Activated T-helper 9 cell treated with anti-CD3 and anti-CD28 coated beads, Interleukin-2, amount 50 U/mL, for 16 hours (primary cell): ENCODE data around the gene ZBTB4.

ENCODE experiments used
- DNase-seq: peaks from one replicate; pipeline ENCODE4 v3.0.0-alpha.2; 2020; ENCODE audit warnings: low read depth

Gene ZBTB4

DNA sequence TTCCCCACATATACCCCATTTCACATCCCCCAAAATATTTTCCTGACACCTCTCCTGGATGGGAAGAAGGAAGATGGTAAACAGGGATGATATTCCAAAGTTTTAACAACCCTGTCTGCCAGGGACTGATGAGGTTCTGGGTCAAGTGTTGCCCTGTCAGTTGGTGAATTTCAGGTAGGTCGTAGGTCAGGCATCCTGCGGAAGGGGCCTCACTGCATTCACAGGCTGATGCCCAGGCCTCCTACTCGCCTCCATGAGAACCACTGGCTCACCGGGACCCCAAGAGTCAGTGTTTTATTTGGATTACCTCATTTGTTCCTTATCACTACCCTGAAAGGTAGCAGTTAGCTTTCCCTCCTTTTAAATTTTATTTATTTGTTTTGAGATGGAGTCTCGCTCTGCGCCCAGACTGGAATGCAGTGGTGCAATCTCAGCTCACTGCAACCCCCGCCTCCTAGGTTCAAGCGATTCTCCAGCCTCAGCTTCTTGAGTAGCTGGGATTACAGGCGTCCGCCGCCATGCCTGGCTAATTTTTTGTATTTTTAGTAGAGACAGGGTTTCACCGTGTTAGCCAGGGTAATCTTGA, 10.5 kb downstream of the ZBTB4 start:
- DNase-seq, result no peak

DNA sequence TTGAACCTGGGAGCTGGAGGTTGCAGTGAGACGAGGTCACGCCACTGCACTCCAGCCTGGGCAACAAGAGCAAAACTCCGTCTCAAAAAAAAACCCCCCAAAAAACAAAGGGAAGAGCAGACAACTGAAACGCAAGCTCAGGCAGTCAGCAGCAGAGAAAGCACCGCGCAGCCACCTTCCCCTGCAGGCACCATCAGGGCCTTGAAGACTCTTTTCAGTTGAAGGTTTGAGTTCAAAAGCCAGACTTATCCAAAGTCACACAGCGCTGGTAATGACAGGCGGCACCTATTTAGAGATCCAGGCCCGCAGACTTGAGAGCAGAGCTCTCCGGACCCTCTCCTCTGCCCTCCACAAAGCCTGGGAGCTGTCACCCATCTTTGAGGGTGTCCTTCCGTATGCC, 11.1 kb downstream of the ZBTB4 start:
- no peak for DNase-seq

DNA sequence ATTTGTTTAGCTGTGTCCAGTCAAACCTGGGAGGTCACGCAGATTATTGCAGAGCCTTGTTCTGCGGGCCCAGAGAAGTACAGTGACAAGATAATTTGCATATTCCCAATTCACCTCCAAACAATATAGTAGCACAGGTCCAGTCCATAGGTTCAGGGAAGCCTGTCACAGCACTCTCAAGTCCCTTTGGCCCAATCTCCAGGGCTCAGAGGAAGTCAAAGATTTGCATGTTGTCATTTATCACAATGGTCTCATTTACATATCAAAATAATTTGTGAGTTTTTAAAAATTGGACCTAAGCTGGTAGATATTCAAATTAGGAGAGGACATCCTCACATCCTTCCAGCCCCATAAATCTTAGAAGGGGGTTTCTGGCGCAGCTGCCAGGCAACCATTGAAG, 11.9 kb downstream of the ZBTB4 start:
- no peak for DNase-seq

DNA sequence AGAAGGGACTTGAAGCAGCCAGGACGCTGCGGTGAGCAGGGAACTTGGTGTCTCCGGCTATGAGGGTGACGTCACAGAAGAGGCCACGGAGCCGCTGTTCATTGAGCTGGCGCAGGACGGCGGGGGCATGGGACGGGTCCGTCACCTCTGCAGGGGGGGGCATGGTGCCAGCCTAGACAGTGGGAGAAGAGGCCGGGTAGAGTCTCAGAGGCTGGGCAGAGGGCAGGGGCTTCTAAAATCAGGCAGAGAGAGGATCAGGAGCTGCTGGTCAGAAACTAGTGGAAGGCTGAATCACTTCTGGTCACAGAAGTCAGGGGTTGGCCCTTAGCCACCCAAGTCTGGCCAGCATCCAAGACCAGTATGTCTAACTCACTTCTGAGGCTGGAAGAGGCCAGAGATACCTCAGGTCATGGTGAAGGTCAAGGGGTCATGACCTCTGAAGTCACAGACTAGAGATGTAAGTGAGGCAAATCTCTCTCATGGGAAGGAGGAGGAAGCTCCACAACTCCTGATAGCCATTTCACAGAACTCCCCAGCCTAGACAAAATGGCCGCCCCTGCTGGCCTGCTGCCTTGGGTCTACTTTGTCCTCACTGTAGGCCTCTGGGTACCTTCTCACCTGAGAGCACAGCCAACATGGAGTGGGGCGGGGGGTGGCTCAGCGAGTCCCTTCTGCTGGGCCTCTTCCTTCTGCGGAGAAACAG, 12.6 kb downstream of the ZBTB4 start:
- no peak for DNase-seq

GRCh38 chr17:7466318-7466638, 13.2 kb downstream of the ZBTB4 start:
- DNase-seq, result no peak

GRCh38 chr17:7465597-7466275, 13.7 kb downstream of the ZBTB4 start:
- DNase-seq, result no peak

DNA sequence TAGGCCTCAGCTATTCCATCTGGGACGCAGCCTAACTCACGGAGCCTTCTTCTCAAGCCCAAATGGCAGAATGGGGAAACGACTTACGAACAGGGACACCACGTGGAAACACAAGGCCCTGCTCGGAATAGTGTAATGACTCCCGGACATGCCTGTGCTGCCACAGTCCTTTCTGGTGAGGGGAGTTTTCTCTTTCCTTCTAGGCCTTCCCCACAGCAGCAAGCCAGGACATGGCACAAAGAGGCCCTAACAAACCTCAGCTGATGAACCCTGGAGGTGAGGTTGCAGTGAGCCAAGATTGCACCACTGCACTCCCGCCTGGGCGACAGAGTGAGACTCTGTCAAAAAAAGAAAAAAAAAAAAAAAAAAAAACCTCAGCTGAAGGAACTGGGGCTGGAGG, 15.3 kb downstream of the ZBTB4 start:
- no peak for DNase-seq

DNA sequence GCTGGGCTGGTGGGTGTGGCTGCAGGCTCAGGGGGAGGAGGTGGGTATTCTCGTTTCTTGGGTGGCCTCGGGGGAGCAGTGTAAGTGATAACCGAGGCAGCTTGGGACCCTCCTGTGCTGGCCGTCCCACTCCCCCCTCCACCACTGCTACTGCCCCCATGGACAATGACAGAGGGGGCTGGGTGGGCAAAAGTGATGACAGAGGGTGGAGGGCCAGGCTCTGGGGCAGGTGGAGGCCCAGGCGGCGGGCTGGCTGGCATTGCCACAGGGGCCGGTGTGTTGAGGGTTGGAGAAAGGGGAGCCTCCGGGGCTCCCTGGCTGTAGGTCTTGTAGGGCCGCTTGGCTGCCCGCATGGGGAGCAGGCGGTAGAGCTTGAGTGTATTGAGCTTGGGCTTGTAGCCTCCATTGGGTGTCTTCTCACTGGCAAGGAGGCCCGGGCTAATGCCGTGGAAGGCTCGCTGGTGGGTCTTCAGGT, 16.0 kb downstream of the ZBTB4 start:
- DNase-seq, result no peak

DNA sequence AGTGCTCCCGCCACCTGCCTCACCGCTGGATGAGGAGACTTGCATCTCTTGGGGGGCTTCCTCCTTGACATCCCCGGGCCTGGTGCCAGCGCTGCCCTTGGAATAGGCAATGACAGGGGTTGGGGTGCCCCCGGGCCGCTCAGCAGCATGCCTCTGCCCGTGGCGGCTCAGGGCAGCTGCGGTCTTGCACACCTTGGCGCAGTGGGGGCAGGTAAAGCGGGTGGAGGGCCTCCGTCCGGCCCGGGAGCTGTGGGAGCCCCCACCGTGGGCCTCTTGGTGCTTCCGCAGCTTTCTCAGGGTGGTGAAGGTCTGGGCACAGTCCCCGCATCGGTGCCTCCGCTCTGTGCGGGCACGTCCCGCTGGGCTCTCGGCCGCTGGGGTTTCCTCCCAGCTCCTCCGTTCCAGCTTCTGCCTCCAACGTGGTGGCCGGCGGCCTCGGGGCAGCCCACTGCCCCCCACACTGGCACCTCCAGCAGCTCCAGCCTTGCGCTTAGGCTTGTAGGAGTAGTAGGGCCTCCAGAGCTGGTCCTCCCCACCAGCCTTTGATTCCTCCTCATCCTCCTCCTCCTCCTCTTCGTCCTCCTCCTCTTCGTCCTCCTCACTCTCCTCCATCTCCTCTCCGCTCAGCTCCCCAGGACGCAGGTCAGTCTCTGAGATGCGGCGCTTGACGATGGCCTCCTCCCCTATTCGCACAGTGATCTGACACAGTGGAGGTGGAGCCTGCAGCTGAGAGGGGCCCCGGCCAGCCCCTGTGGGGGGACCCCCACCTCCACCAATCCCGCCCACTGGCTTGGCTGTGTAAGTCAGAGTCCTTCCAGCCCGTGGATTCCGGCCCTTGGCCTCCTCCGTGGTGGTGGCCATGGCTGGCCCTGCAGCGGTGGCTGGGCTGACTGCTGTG, 16.7 kb downstream of the ZBTB4 start:
- no peak for DNase-seq

- DNase-seq, result no peak
Observed at GRCh38 chr17:7460850-7461660, 18.4 kb downstream of the ZBTB4 start.

- no peak for DNase-seq
Observed at GRCh38 chr17:7459961-7460545, 19.4 kb downstream of the ZBTB4 start.

- no peak for DNase-seq
Observed at GRCh38 chr17:7448461-7448860, 31.0 kb downstream of the ZBTB4 start.

GRCh38 chr17:7445619-7445968, 33.8 kb downstream of the ZBTB4 start:
- DNase-seq, result no peak

- no peak for DNase-seq
Observed at GRCh38 chr17:7444682-7445618, 34.5 kb downstream of the ZBTB4 start, which contains the start of gene CHRNB1. TSS of gene CHRNB1 (plus strand) at chr17:7445061. CDS start at chr17:7445128, 67 bp downstream.

DNA sequence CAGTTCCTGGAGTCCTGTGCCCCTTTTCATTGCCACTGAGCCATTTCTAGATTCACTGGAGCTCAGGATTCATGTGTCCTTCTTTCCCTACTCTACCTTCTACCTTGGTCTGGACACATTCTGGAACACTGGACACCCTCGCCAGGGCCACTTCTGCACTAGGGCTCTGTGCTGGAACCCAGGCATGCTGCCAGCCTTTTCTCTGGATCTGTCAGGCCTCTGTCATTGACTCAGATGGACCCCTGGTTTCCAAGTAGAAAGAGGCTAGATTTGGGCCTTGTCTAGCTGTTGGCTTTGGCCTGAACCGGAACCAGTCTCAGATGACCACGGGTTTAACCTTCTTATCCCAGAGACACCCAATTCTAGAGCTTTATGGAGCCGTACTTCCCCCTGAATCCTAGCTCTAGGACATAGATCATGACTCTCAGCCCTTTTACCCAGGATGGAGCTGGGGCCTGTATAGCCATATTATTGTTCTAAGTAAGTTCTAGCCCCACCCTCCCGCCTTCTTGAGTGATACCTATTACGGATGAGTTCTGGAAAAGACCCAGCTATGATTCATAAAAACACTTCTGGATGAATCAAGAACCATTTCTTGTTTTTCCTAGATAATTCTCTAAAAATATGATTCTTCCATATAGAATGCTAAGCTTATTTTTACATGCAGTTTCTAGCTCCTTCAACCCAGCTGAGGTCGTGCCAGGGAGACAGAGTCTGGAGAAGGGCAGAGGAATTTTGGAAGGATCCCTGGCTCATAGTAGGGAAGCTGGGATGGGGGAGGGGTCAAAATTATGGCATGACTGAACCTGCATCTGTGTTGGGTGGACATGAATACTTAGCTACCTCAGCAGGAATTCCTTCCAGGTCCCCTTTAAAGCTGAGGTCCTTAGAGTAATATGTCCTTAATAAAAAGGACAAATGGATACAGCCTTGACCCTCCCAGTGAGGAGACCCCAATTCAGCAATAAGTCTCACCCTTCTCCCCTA, 35.6 kb downstream of the ZBTB4 start:
- no peak for DNase-seq

GRCh38 chr17:7442142-7442541, 37.3 kb downstream of the ZBTB4 start:
- DNase-seq, result no peak

DNA sequence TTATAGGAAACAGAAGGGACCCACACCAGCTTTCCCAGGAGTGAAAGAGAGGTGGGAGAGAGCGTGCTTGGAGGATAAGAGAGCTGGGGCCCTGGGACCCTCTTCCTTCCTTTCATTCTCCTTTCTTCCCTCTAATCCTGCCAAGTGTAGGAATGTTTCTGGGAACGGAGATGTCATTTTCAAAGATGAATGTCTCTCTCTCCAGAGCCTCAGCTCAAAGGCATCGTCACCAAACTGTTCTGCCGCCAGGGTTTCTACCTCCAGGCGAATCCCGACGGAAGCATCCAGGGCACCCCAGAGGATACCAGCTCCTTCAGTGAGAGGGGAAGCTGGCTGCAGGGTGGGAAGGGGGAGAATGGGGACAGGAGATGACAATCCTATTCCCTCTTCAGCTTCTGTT, 38.2 kb downstream of the ZBTB4 start:
- DNase-seq, result no peak

DNA sequence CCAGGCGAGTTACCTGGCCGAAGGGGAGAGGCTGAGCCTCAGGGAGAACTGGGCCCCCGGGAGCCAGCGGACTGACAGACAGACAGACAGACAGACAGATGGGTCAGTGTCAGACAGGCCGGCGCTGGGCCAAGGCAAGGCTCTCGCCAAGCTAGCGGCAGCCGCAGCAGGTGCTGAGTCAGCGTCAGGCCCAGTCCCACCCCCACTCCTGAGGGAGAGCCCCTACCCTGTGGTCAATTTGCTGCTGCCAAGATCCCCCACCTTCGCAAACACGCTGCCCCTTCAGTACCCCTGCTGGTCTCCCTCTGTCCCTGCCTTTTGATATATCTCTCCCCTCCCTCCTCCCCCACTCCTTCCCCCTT, 38.6 kb downstream of the ZBTB4 start:
- DNase-seq, result no peak
